Measurements from ENCODE around the gene NKTR. TPM values are rescaled to one million over a fixed set of nuclear protein-coding genes. Genes with fewer than 3 reads are reported as not detected.
"Not testable (repeated sequence)": the region's sequence is repeated elsewhere in the genome, so short reads cannot be mapped to it uniquely, and the experiment has no call there.

NKTR gene
- total RNA-seq = 10 to 100 TPM; 97.8 to 98.9 TPM

- H3K27me3 Mint-ChIP-seq = no peaks in the 10 kb centered on the region
- peaks cover 4% of the 10 kb centered on the region for H3K9me3 Mint-ChIP-seq
- H3K36me3 Mint-ChIP-seq (ENCODE audit: low read depth) = peaks cover 45% of the 10 kb centered on the region
- ChIA-PET POLR2A (interaction anchor here (0.7 to 4.0 kb wide), 21 partner anchors 10 to 214 kb away, joined by 3 to 93 read pairs (median 5); partner anchors contain the start of genes SEC22C, SS18L2, VIPR1 and ZBTB47), CTCF (interaction anchor here (0.6 to 4.2 kb wide), 8 partner anchors 10 to 147 kb away, joined by 3 to 34 read pairs (median 12); partner anchors contain the start of genes SEC22C and SS18L2)
- H3K4me3 Mint-ChIP-seq = peak within 1 kb of the TSS; percentile 84
- H3K4me1 Mint-ChIP-seq = peaks cover 46% of the 10 kb centered on the region
- DNase-seq = peak; percentile 100
- peak within 1 kb of the TSS; percentile 95 for H3K27ac Mint-ChIP-seq
Measured at GRCh38 chr3:42600111-42600957, at the start of gene NKTR. Gene NKTR (plus strand): TSS chr3:42600686. CDS start chr3:42601007, 321 bp downstream.

DNA sequence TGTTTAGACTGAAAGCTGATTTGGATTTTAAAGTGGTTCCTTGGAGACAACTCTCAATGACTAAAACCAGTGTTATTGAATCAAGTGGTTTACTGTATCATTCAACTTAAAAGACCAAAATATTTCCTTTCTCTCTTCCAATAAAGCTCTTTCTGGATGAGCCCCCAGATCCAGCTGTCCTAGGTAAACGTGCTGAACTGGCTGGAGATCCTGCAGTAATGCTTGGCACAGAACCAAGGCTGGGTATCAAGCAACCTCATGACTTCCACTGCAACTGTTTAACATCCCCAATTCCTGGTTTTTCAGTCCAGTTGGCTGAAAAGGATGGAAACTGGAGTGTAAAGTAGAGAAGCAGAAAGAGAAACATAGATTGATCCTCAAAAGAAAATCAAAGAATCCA, 47.7 kb upstream of the NKTR start:
- peaks cover 30% of the 10 kb centered on the region for H3K4me1 Mint-ChIP-seq
- ChIA-PET CTCF (interaction anchor here (0.9 to 1.7 kb wide), 7 partner anchors 12 to 361 kb away, joined by 3 to 9 read pairs (median 3); no protein-coding TSS in a partner anchor), POLR2A (interaction anchor here (0.6 to 0.7 kb wide), 2 partner anchors 51 to 539 kb away, joined by 3 to 5 read pairs; partner anchors contain the start of gene VIPR1)
- no peaks in the 10 kb centered on the region for H3K27me3 Mint-ChIP-seq
- H3K9me3 Mint-ChIP-seq = no peaks in the 10 kb centered on the region
- H3K36me3 Mint-ChIP-seq (ENCODE audit: low read depth) = peaks cover 55% of the 10 kb centered on the region
- no peak for DNase-seq
- H3K4me3 Mint-ChIP-seq = no peak overlapping the region
- H3K27ac Mint-ChIP-seq = no peak overlapping the region

DNA sequence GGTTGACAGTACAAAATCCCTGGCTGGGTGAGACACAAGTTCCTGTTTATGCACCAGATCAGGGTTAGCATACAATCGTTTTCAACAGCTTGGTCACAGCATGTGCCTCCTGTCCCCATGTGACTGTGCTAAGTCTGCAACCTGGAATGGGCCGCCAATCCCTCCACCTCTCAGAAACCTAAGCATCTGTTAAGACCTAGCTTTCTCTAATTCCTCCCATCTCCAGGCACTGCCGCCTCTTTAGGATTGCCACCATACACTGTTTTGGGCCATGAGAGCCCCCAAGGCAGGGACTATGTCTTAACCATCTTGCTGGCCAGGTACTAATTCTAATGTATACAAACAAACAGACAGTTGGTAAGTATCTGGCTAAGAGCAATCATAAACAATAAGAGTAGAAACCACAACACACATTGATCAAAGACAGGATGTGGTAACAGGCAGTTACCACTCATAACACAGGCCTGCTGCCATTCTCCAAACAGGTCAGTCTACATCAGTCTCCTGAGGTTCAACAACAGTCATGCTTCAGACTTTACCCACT, 44.3 kb upstream of the NKTR start:
- Mint-ChIP-seq H3K36me3 (ENCODE audit: low read depth) (peaks cover 59% of the 10 kb centered on the region), H3K4me3 (no peak overlapping the region), H3K4me1 (peaks cover 29% of the 10 kb centered on the region), H3K9me3 (no peaks in the 10 kb centered on the region), H3K27ac (peak overlapping the region; percentile 97), H3K27me3 (no peaks in the 10 kb centered on the region)
- ChIA-PET CTCF (interaction anchor here (1.5 kb wide), 1 partner anchor 10 kb away, joined by 3 read pairs; no protein-coding TSS in a partner anchor), POLR2A (interaction anchor here (1.1 to 1.7 kb wide), 3 partner anchors 26 to 189 kb away, joined by 3 to 7 read pairs (median 3); partner anchors contain the start of genes SEC22C and SS18L2)
- DNase-seq = peak; percentile 63

DNA sequence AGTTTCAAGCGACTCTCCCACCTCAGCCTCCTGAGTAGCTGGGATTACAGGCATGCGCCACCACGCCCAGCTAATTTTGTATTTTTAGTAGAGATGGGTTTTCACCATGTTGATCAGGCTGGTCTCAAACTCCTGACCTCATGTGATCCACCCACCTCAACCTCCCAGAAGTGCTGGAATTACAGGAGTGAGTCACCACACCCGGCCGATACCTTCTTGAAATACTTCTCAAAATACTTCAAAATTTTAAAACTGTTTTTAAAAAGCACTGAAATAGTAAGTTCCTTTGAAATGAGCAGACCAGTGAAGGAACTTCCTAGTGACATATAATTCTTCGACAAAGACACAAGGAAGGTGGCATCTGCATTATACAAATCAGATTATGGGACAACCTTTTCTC, 43.7 kb upstream of the NKTR start:
- H3K4me3 Mint-ChIP-seq = not testable (repeated sequence)
- POLR2A ChIA-PET = interaction anchor here (1.4 to 1.7 kb wide), 2 partner anchors 34 to 54 kb away, joined by 3 to 4 read pairs; partner anchors contain the start of genes SS18L2 and VIPR1
- H3K27ac Mint-ChIP-seq = peak overlapping the region; percentile 97

DNA sequence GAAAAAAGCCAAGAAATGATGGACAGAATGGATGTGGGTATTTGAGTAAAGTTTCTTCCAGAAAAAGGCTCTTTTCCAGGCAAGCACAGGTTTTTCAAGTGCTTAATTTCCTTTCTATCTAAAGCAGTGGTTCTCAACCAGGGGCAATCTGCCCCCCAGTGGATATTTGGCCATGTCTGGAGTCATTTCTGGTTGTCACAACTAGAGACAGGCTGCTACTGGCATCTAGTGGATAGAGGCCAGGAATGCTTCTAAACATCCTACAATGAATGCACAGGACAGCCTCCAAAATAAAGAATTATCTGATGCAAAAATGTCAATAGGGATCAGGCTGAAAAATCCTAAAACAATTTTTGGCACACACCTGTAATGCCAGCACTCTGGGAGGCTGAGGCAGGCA, 42.6 kb upstream of the NKTR start:
- H3K36me3 Mint-ChIP-seq (ENCODE audit: low read depth) = peaks cover 57% of the 10 kb centered on the region
- H3K4me3 Mint-ChIP-seq = no peak overlapping the region
- H3K9me3 Mint-ChIP-seq = no peaks in the 10 kb centered on the region
- H3K4me1 Mint-ChIP-seq = peaks cover 29% of the 10 kb centered on the region
- DNase-seq = peak; percentile 38
- H3K27ac Mint-ChIP-seq = peak overlapping the region; percentile 48
- POLR2A ChIA-PET = interaction anchor here (1.4 kb wide), 1 partner anchor 55 kb away, joined by 4 read pairs; the partner anchor contains the start of gene VIPR1
- H3K27me3 Mint-ChIP-seq = no peaks in the 10 kb centered on the region
- CTCF ChIA-PET = interaction anchor here (1.0 kb wide), 1 partner anchor 24 kb away, joined by 3 read pairs; the partner anchor contains the start of gene SEC22C

More for the DNA sequence above, 43.7 kb upstream of the NKTR start:
- H3K36me3 Mint-ChIP-seq (ENCODE audit: low read depth) = peaks cover 58% of the 10 kb centered on the region
- H3K4me1 Mint-ChIP-seq = peaks cover 29% of the 10 kb centered on the region
- H3K9me3 Mint-ChIP-seq, DNase-seq, H3K27me3 Mint-ChIP-seq: not testable (repeated sequence)
- CTCF ChIA-PET = interaction anchor here (1.5 kb wide), 1 partner anchor 10 kb away, joined by 3 read pairs; no protein-coding TSS in a partner anchor

DNA sequence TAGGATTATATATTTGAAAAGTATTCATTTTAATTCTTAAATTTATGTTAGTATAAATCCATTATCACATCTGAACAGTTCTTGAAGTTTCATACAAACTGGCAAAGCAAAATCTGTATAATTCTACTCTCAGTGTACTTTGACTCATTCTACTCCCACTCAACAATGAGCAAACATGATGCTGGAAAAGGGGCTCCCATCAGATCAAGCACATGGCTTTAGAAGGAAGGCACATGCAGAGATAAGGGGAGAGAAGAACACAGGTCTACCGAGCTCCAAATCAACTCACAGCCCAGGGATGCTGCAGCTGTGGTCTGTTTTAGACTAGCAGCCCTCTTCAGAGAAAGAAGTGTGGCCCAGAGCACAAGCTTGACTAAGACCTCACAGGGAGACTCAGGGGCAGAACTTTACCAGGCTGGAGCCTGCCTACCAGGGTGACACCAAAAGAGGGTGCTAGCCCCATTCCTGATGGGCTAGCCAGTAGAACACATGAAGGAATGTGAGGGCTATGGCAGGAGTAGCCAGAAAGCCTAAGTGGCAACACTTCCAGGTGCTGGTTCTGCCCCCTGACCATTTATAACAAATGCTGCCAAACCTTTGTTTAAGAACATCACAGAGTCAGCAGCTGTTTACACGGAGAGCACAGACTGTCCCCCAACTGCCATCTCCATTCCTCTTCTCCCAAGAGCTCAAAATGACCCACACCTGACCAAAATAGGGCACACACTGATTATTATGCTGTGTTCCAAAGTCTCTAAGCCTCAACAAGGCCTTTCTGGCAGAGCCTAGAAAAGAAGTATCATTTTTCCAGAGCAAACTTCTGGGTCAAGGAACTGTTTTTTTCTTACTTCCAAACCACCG, 38.2 kb upstream of the NKTR start:
- no peak for DNase-seq
- ChIA-PET POLR2A (interaction anchor here (1.4 to 1.7 kb wide), 2 partner anchors 19 to 39 kb away, joined by 4 to 5 read pairs; partner anchors contain the start of gene NKTR), CTCF (interaction anchor here (1.4 kb wide), 1 partner anchor 19 kb away, joined by 3 read pairs; no protein-coding TSS in a partner anchor)
- H3K27ac Mint-ChIP-seq = no peak overlapping the region
- peaks cover 7% of the 10 kb centered on the region for H3K4me1 Mint-ChIP-seq
- no peaks in the 10 kb centered on the region for H3K27me3 Mint-ChIP-seq
- H3K36me3 Mint-ChIP-seq (ENCODE audit: low read depth) = peaks cover 46% of the 10 kb centered on the region
- H3K4me3 Mint-ChIP-seq = no peak overlapping the region
- no peaks in the 10 kb centered on the region for H3K9me3 Mint-ChIP-seq

DNA sequence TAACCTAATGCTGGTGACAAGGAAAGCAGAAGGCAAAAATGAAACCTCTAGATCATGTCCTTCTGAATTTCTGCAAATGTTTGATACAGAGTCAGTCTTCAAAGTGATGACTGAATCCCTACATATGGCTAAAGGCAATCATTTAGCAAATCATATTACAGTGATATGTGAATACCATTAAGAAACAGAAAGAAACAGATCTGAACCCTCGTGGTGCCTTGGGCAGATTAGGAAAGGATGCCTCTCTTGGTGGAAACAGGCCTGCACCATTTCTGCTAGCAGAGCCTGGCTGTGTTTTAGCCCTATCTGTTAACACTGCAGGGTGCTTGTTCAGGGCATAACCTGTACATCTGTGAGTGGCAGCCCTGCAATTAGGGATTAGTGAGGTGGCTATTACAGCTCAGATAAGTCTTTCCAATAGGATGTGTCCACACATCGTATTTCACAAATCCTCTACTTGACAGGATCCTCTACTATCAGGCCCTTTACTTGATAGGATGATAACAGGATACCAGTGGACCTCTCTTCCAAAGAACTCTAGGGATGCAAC, 30.8 kb upstream of the NKTR start:
- peaks cover 63% of the 10 kb centered on the region for H3K36me3 Mint-ChIP-seq (ENCODE audit: low read depth)
- H3K4me1 Mint-ChIP-seq = peaks cover 12% of the 10 kb centered on the region
- ChIA-PET CTCF (no interaction called here), POLR2A (no interaction called here)
- H3K9me3 Mint-ChIP-seq = peaks cover 5% of the 10 kb centered on the region
- no peak for DNase-seq
- H3K27me3 Mint-ChIP-seq = no peaks in the 10 kb centered on the region
- H3K27ac Mint-ChIP-seq = no peak overlapping the region
- no peak overlapping the region for H3K4me3 Mint-ChIP-seq

- Mint-ChIP-seq H3K27me3 (no peaks in the 10 kb centered on the region), H3K4me3 (no peak overlapping the region), H3K36me3 (ENCODE audit: low read depth) (peaks cover 71% of the 10 kb centered on the region), H3K4me1 (peaks cover 22% of the 10 kb centered on the region), H3K27ac (no peak overlapping the region), H3K9me3 (peaks cover 9% of the 10 kb centered on the region)
- CTCF ChIA-PET = interaction anchor here (0.7 to 1.1 kb wide), 5 partner anchors 9 to 76 kb away, joined by 3 to 4 read pairs (median 3); partner anchors contain the start of gene SEC22C
- POLR2A ChIA-PET = interaction anchor here (0.7 to 1.4 kb wide), 2 partner anchors 9 to 29 kb away, joined by 4 read pairs; partner anchors contain the start of gene NKTR
- DNase-seq = no peak
Measured at GRCh38 chr3:42572278-42572677, 28.2 kb upstream of the NKTR start.

- Mint-ChIP-seq H3K4me3 (no peak overlapping the region), H3K36me3 (ENCODE audit: low read depth) (peaks cover 75% of the 10 kb centered on the region)
- CTCF ChIA-PET = no interaction called here
Measured at GRCh38 chr3:42575137-42575741, 25.2 kb upstream of the NKTR start.

GRCh38 chr3:42578054-42578453, 22.4 kb upstream of the NKTR start:
- peaks cover 46% of the 10 kb centered on the region for H3K4me1 Mint-ChIP-seq
- CTCF ChIA-PET = no interaction called here
- DNase-seq = no peak
- H3K36me3 Mint-ChIP-seq (ENCODE audit: low read depth) = peaks cover 59% of the 10 kb centered on the region
- H3K27ac Mint-ChIP-seq = no peak overlapping the region
- H3K9me3 Mint-ChIP-seq = peaks cover 9% of the 10 kb centered on the region
- POLR2A ChIA-PET = interaction anchor here (1.9 kb wide), 1 partner anchor 13 kb away, joined by 7 read pairs; the partner anchor contains the start of gene SS18L2
- no peak overlapping the region for H3K4me3 Mint-ChIP-seq
- no peaks in the 10 kb centered on the region for H3K27me3 Mint-ChIP-seq

More at GRCh38 chr3:42575137-42575741, 25.2 kb upstream of the NKTR start:
- H3K4me1 Mint-ChIP-seq = peaks cover 31% of the 10 kb centered on the region
- H3K27me3 Mint-ChIP-seq = no peaks in the 10 kb centered on the region
- peaks cover 9% of the 10 kb centered on the region for H3K9me3 Mint-ChIP-seq
- no peak overlapping the region for H3K27ac Mint-ChIP-seq
- DNase-seq = no peak
- POLR2A ChIA-PET = interaction anchor here (2.3 kb wide), 1 partner anchor 26 kb away, joined by 9 read pairs; the partner anchor contains the start of gene NKTR

GRCh38 chr3:42579346-42579745, 21.1 kb upstream of the NKTR start:
- CTCF ChIA-PET = interaction anchor here (1.2 kb wide), 1 partner anchor 165 kb away, joined by 4 read pairs; no protein-coding TSS in a partner anchor
- DNase-seq, H3K4me3 Mint-ChIP-seq, H3K27me3 Mint-ChIP-seq, H3K27ac Mint-ChIP-seq, H3K9me3 Mint-ChIP-seq, POLR2A ChIA-PET: not testable (repeated sequence)
- H3K4me1 Mint-ChIP-seq = peaks cover 52% of the 10 kb centered on the region
- peaks cover 49% of the 10 kb centered on the region for H3K36me3 Mint-ChIP-seq (ENCODE audit: low read depth)

Data from activated CD4-positive, alpha-beta memory T cell treated with anti-CD3 and anti-CD28 coated beads, Interleukin-2, amount 10 ng/mL, durations not matched to agents 7 days and 5 days (primary cell).